Adrenal gland (tissue), 12 donors: ENCODE results near the gene LMX1B. TPM values are rescaled to one million over a fixed set of nuclear protein-coding genes. Genes with fewer than 3 reads are reported as not detected.

ENCODE experiments used
- DNase-seq, 7 donors: peaks; one replicate each; pipeline ENCODE4 v3.0.0-alpha.2; 2019 to 2020
- H3K27ac ChIP-seq, 5 donors: fragments of 200-600 bp; sonication (generic) in 4 of 5; 1 replicate in 3 of 5; 2 replicates in 2 of 5; pipeline versions ENCODE4 v1.5.1 to v1.8.0; 2016 to 2020; ENCODE audit warnings: mild to moderate bottlenecking in 1 of 5
- H3K27me3 ChIP-seq: fragments of 200-600 bp; 2 replicates; pipeline ENCODE4 v1.8.0; 2021
- H3K36me3 ChIP-seq, 2 donors: fragments of 200-600 bp; replicated peaks in 1 of 2; 1 replicate in 1 of 2; 2 replicates in 1 of 2; pipeline versions ENCODE4 v1.5.1 to v1.8.0; 2018 to 2022
- H3K4me1 ChIP-seq, 2 donors: fragments of 200-600 bp; replicated peaks in 1 of 2; 1 replicate in 1 of 2; 2 replicates in 1 of 2; pipeline versions ENCODE4 v1.5.1 to v1.8.0; 2018 to 2021
- H3K4me3 ChIP-seq, 4 donors: fragments of 200-600 bp; sonication (generic) in 3 of 4; one replicate each; pipeline ENCODE4 v1.5.1; 2016 to 2018
- H3K9me3 ChIP-seq, 3 donors: fragments of 200-600 bp; sonication (generic) in 1 of 3; replicated peaks in 1 of 3; 1 replicate in 2 of 3; 2 replicates in 1 of 3; pipeline versions ENCODE4 v1.5.1 to v1.8.0; 2016 to 2021
- POLR2A ChIP-seq, 2 donors: fragments of 450-650 bp; IDR thresholded peaks; one replicate each; pipeline ENCODE4 v1.6.1; 2017; ENCODE audit warnings: antibody characterized with exemption in 2 of 2, mild to moderate bottlenecking in 2 of 2, moderate library complexity in 1 of 2
- WGBS, 4 donors: extraction: QIAGEN DNeasy Blood & Tissue Kit in 2 of 4; methylation state at CpG; one replicate each; pipeline versions ENCODE4 v1.1.5 to v1.1.7; 2013 to 2017; 5-methylcytosine and 5-hydroxymethylcytosine counted together
- intact Hi-C, 2 donors: fragments of 100-400 bp; cut with DNase I; formaldehyde crosslinking; loops; one replicate each; pipeline versions ENCODE4 v1.14.1 to v1.15.0; 2022 to 2023
- polyA plus RNA-seq, 3 donors: library from polyadenylated mRNA; stranded (reverse); fragments of 200-250 nt in 2 of 3; fragments of 350-450 nt in 1 of 3; fragmentation: Illumina TruSeq in 1 of 3; extraction: RNeasy Lipid Tissue Mini Kit (QIAGEN cat#74804) in 1 of 3; gene quantifications; one replicate each; pipeline ENCODE4 v1.2.3, GENCODE V29; 2013 to 2014
- total RNA-seq, 9 donors: library from RNA; depleted of rRNA in 4 of 9; stranded (reverse); fragments of >200 nt in 4 of 9; fragments of 120-200 nt in 1 of 9; fragmentation: NEBNext Ultra II Directional in 1 of 9; extraction: Animal tissue kit (Norgen Biotek cat#: 25700) in 1 of 9; gene quantifications; one replicate each; pipeline versions ENCODE4 v1.1.0 to v1.2.4, GENCODE V29; 2013 to 2023
- TF ChIP-seq, protein P1 (sequence below), 6 experiments: fragments of 450-650 bp in 4 of 6; fragments of 200-600 bp in 2 of 6; sonication (generic) in 1 of 6; IDR thresholded peaks; 1 replicate in 5 of 6; 2 replicates in 1 of 6; pipeline versions ENCODE4 v1.5.1 to v1.8.0; 2016 to 2021; ENCODE audit warnings: antibody characterized with exemption in 6 of 6, mild to moderate bottlenecking in 2 of 6, moderate library complexity in 1 of 6
- donor health status: healthy with polysubstance abuse.
- donor health status: Bipolar disorder and iron deficiency.
- donor health status: DM: yes; HTN: yes; CAD: no.
- donor health status: DM: no; HTN: no; CAD: no.
- donor health status: DM: no; HTN: no; CAD: no.
- donor health status: DM: yes; HTN: yes; CAD: no.

LMX1B gene
- total and polyA plus RNA-seq, 12 donors, result under 0.01 to 0.07 TPM; not detected in 10

DNA sequence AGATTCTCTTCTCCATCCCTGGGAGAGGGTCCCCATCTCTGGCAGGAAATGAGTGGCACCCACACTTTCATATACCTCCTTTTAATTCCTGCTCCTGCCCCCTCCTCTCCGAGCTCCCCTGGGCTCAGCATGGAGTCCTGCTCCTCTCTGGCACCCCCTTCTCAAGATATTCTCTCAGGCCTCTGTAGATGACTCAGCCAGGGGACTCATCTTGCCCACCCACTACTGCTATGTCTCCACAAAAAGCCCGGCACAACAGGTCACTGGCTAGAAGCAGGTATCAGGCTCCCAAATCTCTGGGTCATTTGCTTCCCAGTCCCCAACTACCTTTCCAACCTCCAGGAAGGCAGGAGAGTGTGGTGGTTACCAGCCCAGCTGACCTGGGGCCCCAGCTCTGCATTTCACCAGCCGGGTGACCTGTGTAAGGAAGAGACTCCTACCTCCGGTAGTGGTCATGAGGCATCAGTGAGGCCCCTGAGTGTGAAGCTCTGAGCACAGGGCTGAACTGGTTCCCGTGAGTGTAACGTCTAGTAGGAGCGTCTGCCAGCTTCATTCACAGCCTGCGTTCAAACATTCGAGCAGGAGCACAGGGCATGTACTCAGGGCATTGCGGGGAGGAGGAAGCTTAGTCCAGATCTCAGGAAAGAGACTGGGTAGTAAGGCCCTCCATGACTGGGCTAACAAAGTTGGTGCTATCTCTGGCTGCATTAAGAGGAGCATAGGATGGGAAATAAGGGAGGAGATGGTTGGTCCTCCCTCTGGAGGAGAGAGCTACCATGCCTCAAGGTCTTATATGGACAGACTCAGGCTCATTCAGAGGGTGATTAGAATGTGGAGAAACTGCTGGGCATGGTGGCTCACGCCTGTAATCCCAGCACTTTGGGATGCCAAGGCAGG is 63.7 kb downstream of the LMX1B start:
- Histone ChIP-seq H3K4me3 (no peak overlapping the region), H3K9me3 (no peaks in the 10 kb centered on the region), H3K36me3 (no peaks in the 10 kb centered on the region), H3K4me1 (no peaks in the 10 kb centered on the region), H3K27ac (no peak overlapping the region), H3K27me3 (peaks cover 25% of the 10 kb centered on the region)
- 20 to 38% (median 24%) methylated on average over 9 to 11 of the region's 11 CpGs for WGBS, 4 donors
- intact Hi-C loops, result no loop called here
- no peak for DNase-seq
- TF ChIP-seq, protein P1, sequence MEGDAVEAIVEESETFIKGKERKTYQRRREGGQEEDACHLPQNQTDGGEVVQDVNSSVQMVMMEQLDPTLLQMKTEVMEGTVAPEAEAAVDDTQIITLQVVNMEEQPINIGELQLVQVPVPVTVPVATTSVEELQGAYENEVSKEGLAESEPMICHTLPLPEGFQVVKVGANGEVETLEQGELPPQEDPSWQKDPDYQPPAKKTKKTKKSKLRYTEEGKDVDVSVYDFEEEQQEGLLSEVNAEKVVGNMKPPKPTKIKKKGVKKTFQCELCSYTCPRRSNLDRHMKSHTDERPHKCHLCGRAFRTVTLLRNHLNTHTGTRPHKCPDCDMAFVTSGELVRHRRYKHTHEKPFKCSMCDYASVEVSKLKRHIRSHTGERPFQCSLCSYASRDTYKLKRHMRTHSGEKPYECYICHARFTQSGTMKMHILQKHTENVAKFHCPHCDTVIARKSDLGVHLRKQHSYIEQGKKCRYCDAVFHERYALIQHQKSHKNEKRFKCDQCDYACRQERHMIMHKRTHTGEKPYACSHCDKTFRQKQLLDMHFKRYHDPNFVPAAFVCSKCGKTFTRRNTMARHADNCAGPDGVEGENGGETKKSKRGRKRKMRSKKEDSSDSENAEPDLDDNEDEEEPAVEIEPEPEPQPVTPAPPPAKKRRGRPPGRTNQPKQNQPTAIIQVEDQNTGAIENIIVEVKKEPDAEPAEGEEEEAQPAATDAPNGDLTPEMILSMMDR (IDR thresholded peaks at IDR 0.05), result no peak
- no peak for TF ChIP-seq POLR2A (IDR thresholded peaks at IDR 0.05)

DNA sequence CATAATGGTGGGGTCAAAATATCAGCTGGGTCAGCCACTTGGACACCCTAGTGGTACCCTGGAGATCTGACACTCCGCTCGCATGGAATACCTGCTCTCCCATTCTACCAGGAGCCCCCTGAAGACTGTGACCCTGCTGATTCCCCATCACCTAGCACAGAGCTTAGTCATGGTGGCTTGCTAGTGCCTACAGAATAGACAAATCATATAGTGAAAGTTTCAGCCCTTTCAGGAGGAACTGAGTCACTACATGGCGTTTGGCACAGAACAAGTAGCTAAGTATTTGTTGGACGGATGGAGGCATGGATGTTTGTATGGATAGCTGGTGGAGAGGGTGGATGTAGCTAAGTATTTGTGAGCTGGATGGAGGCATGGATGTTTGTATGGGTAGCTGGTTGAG is 65.3 kb downstream of the LMX1B start:
- no peak for DNase-seq
- WGBS, 4 donors, result 83 to 97% (median 86%) methylated on average over 4 of the region's 4 CpGs
- H3K36me3 ChIP-seq, result no peaks in the 10 kb centered on the region
- H3K27ac ChIP-seq, result no peak overlapping the region
- no peaks in the 10 kb centered on the region for H3K9me3 ChIP-seq
- intact Hi-C loops, result no loop called here
- peaks cover 31% of the 10 kb centered on the region for H3K27me3 ChIP-seq
- H3K4me1 ChIP-seq, result no peaks in the 10 kb centered on the region
- TF ChIP-seq, protein P1 (IDR thresholded peaks at IDR 0.05), result no peak
- no peak for TF ChIP-seq POLR2A (IDR thresholded peaks at IDR 0.05)
- no peak overlapping the region for H3K4me3 ChIP-seq

DNA sequence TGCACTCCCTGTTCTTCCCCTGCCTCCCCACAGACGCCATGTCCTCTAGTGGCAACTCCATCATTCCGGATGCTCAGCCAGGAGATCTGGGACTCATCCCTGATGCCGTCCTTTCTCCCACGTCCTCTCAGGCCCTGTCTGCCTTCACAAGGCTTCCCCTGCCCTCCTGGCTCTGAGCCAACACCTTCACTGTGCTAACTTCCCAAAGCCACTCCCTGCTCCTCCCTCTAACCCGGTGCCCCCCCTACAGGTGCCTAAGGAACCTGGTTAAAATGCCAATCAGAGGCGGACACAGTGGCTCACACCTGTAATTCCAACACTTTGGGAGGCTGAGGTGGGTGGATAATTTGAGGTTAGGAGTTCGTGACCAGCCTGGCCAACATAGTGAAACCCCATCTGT is 67.6 kb downstream of the LMX1B start:
- intact Hi-C loops, result no loop called here
- Histone ChIP-seq H3K4me1 (no peaks in the 10 kb centered on the region), H3K4me3 (no peak overlapping the region), H3K27me3 (peaks cover 28% of the 10 kb centered on the region), H3K9me3 (no peaks in the 10 kb centered on the region), H3K27ac (no peak overlapping the region), H3K36me3 (no peaks in the 10 kb centered on the region)
- 51 to 66% (median 64%) methylated on average over 6 to 7 of the region's 7 CpGs for WGBS, 4 donors
- TF ChIP-seq, protein P1 (IDR thresholded peaks at IDR 0.05), result no peak
- TF ChIP-seq POLR2A (IDR thresholded peaks at IDR 0.05), result no peak
- DNase-seq, result no peak

DNA sequence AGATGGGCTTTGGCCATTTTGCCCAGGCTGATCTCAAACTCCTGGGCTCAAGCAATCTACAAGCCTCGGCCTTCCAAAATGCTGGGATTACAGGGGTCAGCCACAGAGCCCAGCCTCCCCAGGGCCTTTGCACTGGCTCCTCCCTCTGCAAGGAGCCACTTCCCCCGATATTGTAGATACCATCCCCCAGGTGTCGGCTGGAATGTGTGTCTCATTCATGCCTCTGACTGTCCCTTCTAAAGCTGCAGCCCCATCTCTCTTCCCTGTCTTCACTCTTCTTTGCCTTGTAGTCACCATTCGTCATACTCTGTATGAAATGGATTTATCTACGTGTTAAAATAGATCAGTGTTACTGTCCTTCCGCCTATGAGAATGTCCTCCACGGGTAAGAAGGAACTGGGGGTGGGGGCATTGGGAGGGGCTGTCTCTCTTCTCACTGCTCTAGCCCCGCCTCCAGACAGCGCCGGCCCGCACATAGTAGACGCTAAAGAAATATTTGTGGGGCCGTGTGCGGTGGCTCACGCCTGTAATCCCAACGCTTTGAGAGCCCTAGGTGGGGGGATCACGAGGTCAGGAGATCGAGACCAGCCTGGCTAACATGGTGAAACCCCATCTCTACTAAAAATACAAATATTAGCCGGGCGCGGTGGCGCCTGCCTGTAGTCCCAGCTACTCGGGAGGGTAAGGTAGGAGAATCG is 68.5 kb downstream of the LMX1B start:
- 36 to 59% (median 40%) methylated on average over 24 of the region's 24 CpGs for WGBS, 4 donors
- DNase-seq, result no peak
- no peaks in the 10 kb centered on the region for H3K4me1 ChIP-seq
- no peaks in the 10 kb centered on the region for H3K36me3 ChIP-seq
- no peak overlapping the region for H3K4me3 ChIP-seq
- intact Hi-C loops, result no loop called here
- no peaks in the 10 kb centered on the region for H3K9me3 ChIP-seq
- H3K27me3 ChIP-seq, result peaks cover 22% of the 10 kb centered on the region
- no peak for TF ChIP-seq POLR2A (IDR thresholded peaks at IDR 0.05)
- no peak overlapping the region for H3K27ac ChIP-seq
